Heart left ventricle (tissue), 13 donors: ENCODE data around the gene GEMIN4.

Experiments used
- CTCF ChIP-seq, 12 donors: fragments of 200-600 bp; sonication (generic) in 4 of 12; IDR thresholded peaks; one replicate each; pipeline versions ENCODE4 v1.5.0 to v1.8.0; 2018 to 2022; ENCODE audit warnings: antibody characterized with exemption in 12 of 12, mild to moderate bottlenecking in 5 of 12
- POLR2A ChIP-seq, 2 donors: fragments of 450-650 bp; IDR thresholded peaks; one replicate each; pipeline ENCODE4 v1.6.1; 2017; ENCODE audit warnings: antibody characterized with exemption in 2 of 2, mild to moderate bottlenecking in 2 of 2, moderate library complexity in 2 of 2
- donor health status: ischemic (EF 13 %, LVEDD 7.1; RV severe dilation, severe dysfunction).
- donor health status: DM: no; HTN: yes; CAD: no.
- donor health status: DM: no; HTN: no; CAD: no.
- donor health status: ischemic (EF 25% LVEDD 6.9; RV normal size, moderate dysfunction).
- donor health status: ischemic (EF 25% LVEDD 5.7; RV mildly dilated, moderate dysfunction).
- donor health status: ischemic (EF 35%, LVEDD 5.7; RV mildly dilated, moderate dysfunction).
- donor health status: nonischemic (EF 11% LVEDD 7.7; RV severe dilation, severe dysfunction).
- donor health status: DM: yes; HTN: yes; CAD: no.
- donor health status: PGD.
- donor health status: ischemic (EF 29% LVEDD 5.4; RV normal size, mild dysfunction).
- donor health status: nonischemic (EF 23%, LVEDD 6.1; RV moderate dilation, normal function).

GRCh38 chr17:737561-738113 is 14.4 kb downstream of the GEMIN4 start:
- TF ChIP-seq CTCF (IDR thresholded peaks at IDR 0.05): no peak
- no peak for TF ChIP-seq POLR2A (IDR thresholded peaks at IDR 0.05)
